OCI-LY1 (cell line): ENCODE measurements around the gene GPSM1.

Source experiments
- H2AFZ ChIP-seq: fragments of 200-600 bp; sonication (generic), shearing (Covaris generic); 2 replicates; pipeline ENCODE4 v1.6.0; 2014; ENCODE audit warnings: antibody characterized with exemption, mild to moderate bottlenecking, low read length
- H3F3A ChIP-seq: fragments of 200-600 bp; sonication (generic), shearing (Covaris generic); 2 replicates; pipeline ENCODE4 v1.6.0; 2014; ENCODE audit warnings: mild to moderate bottlenecking, antibody characterized with exemption, low read length, moderate library complexity; ENCODE audit not compliant: insufficient read depth
- H3K27ac ChIP-seq: fragments of 200-600 bp; sonication (generic); 2 replicates; pipeline ENCODE4 v1.5.1; 2014; ENCODE audit warnings: low read length, mixed run types, mild to moderate bottlenecking, low read depth; ENCODE audit not compliant: poor library complexity, severe bottlenecking
- H3K27me3 ChIP-seq: fragments of 200-600 bp; sonication (generic); 2 replicates; pipeline ENCODE4 v1.6.0; 2014; ENCODE audit warnings: antibody characterized with exemption, mild to moderate bottlenecking, low read length, moderate library complexity; ENCODE audit not compliant: insufficient read depth
- H3K36me3 ChIP-seq: fragments of 200-600 bp; sonication (generic); 2 replicates; pipeline ENCODE4 v1.6.1; 2014; ENCODE audit warnings: mild to moderate bottlenecking, antibody characterized with exemption, low read length, moderate library complexity, mixed read lengths; ENCODE audit not compliant: insufficient read depth
- H3K4me1 ChIP-seq: fragments of 200-600 bp; sonication (generic); 2 replicates; pipeline ENCODE4 v1.5.1; 2014; ENCODE audit warnings: mild to moderate bottlenecking, low read length, moderate library complexity; ENCODE audit not compliant: insufficient read depth, severe bottlenecking
- H3K4me2 ChIP-seq: fragments of 200-600 bp; sonication (generic), shearing (Covaris generic); 2 replicates; pipeline ENCODE4 v1.6.1; 2014; ENCODE audit warnings: low read length
- H3K4me3 ChIP-seq: fragments of 200-600 bp; sonication (generic); 2 replicates; pipeline ENCODE4 v1.5.1; 2014; ENCODE audit warnings: low read length, low read depth, mild to moderate bottlenecking, mixed read lengths; ENCODE audit not compliant: poor library complexity, severe bottlenecking
- H3K79me2 ChIP-seq: fragments of 200-600 bp; shearing (Covaris generic); 2 replicates; pipeline ENCODE4 v1.6.1; 2016; ENCODE audit warnings: mixed run types, low read length, mixed read lengths; ENCODE audit not compliant: insufficient read depth
- H3K9ac ChIP-seq: fragments of 200-600 bp; sonication (generic), shearing (Covaris generic); 2 replicates; pipeline ENCODE4 v1.6.1; 2014; ENCODE audit warnings: mild to moderate bottlenecking, low read length, mixed read lengths
- H3K9me2 ChIP-seq: fragments of 200-600 bp; sonication (generic), shearing (Covaris generic); 2 replicates; pipeline ENCODE4 v1.6.1; 2014; ENCODE audit warnings: low read depth, mild to moderate bottlenecking, low read length, mixed read lengths
- H3K9me3 ChIP-seq: fragments of 200-600 bp; shearing (Covaris generic); 2 replicates; pipeline ENCODE4 v1.6.1; 2014; ENCODE audit warnings: low read length, mixed read lengths
- H4K20me1 ChIP-seq: fragments of 200-600 bp; sonication (generic), shearing (Covaris generic); 2 replicates; pipeline ENCODE4 v1.6.0; 2016; ENCODE audit warnings: mild to moderate bottlenecking, low read length; ENCODE audit not compliant: insufficient read depth
- CTCF ChIP-seq: fragments of 200-600 bp; sonication (generic), shearing (Covaris generic); IDR thresholded peaks from 2 replicates; pipeline ENCODE4 v1.5.1; 2017; ENCODE audit warnings: mild to moderate bottlenecking, antibody characterized with exemption, low read length, moderate library complexity, mixed read lengths
- EZH2 ChIP-seq: fragments of 200-600 bp; sonication (generic), shearing (Covaris generic); IDR thresholded peaks from 2 replicates; pipeline ENCODE4 v1.8.0; 2017; ENCODE audit warnings: borderline replicate concordance, mixed run types, mild to moderate bottlenecking, antibody characterized with exemption, low read length, moderate library complexity, mixed read lengths

The GPSM1 gene

GRCh38 chr9:136299116-136299515 lies 28.2 kb upstream of the GPSM1 start:
- no peak overlapping the region for H3K4me3 ChIP-seq
- no peak overlapping the region for H3K4me2 ChIP-seq
- H3K36me3 ChIP-seq = no peaks in the 10 kb centered on the region
- no peaks in the 10 kb centered on the region for H3K79me2 ChIP-seq
- no peaks in the 10 kb centered on the region for H3K4me1 ChIP-seq
- H3K9me3 ChIP-seq = no peaks in the 10 kb centered on the region
- TF ChIP-seq EZH2 = no peak
- no peak for TF ChIP-seq CTCF
- no peak overlapping the region for H3K9ac ChIP-seq
- no peak overlapping the region for H2AFZ ChIP-seq
- H3K27me3 ChIP-seq = peaks cover 13% of the 10 kb centered on the region; the same call in 1 of the 2 replicates
- H3F3A ChIP-seq = no peaks in the 10 kb centered on the region
- no peaks in the 10 kb centered on the region for H3K9me2 ChIP-seq
- H3K27ac ChIP-seq = no peak overlapping the region
- no peaks in the 10 kb centered on the region for H4K20me1 ChIP-seq

- Histone ChIP-seq H3K9ac (no peak overlapping the region), H3K27ac (no peak overlapping the region), H3K4me2 (no peak overlapping the region), H3K4me1 (no peaks in the 10 kb centered on the region), H3K79me2 (no peaks in the 10 kb centered on the region), H3F3A (no peaks in the 10 kb centered on the region), H4K20me1 (no peaks in the 10 kb centered on the region), H3K4me3 (no peak overlapping the region), H3K9me2 (no peaks in the 10 kb centered on the region), H3K36me3 (no peaks in the 10 kb centered on the region), H3K9me3 (no peaks in the 10 kb centered on the region), H3K27me3 (peaks cover 13% of the 10 kb centered on the region; the same call in 1 of the 2 replicates), H2AFZ (no peak overlapping the region)
- TF ChIP-seq CTCF (no peak), EZH2 (no peak)
Measured at GRCh38 chr9:136299541-136299940, 27.8 kb upstream of the GPSM1 start.

GRCh38 chr9:136300016-136300545 lies 27.3 kb upstream of the GPSM1 start:
- no peak overlapping the region for H3K9ac ChIP-seq
- TF ChIP-seq CTCF (no peak), EZH2 (no peak)
- H3K79me2 ChIP-seq = no peaks in the 10 kb centered on the region
- H3K27ac ChIP-seq = no peak overlapping the region
- no peak overlapping the region for H3K4me2 ChIP-seq
- H3K9me2 ChIP-seq = no peaks in the 10 kb centered on the region
- H4K20me1 ChIP-seq = no peaks in the 10 kb centered on the region
- no peaks in the 10 kb centered on the region for H3F3A ChIP-seq
- peaks cover 13% of the 10 kb centered on the region; the same call in 1 of the 2 replicates for H3K27me3 ChIP-seq
- no peaks in the 10 kb centered on the region for H3K36me3 ChIP-seq
- no peak overlapping the region for H3K4me3 ChIP-seq
- H2AFZ ChIP-seq = no peak overlapping the region
- no peaks in the 10 kb centered on the region for H3K4me1 ChIP-seq
- H3K9me3 ChIP-seq = no peaks in the 10 kb centered on the region
